ENCODE results near the gene CLNK.

DNA sequence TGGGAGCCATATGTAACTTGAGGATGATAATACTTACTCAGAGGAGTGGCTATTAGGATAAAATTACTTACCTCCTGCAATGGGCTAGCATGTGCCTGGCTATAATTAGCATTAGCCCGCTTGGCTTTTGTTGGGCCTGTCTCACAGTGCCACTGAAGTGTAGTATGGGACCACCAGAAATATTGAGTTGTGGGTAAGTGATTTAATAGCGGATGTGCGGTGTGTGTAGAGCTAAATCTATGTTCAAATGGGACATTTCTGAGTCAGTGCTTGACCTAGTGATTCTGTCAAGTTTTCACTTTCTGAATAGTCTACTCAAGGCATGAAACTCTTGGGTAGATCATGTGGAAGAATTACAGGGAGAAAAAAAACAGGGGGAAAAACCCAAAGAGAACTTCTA, 3.5 kb upstream of the CLNK start:
- no peak for TF ChIP-seq TAF1 (IDR thresholded peaks at IDR 0.05; ENCODE audit: borderline replicate concordance, insufficient read depth, low read length)
- TF ChIP-seq, protein P1, sequence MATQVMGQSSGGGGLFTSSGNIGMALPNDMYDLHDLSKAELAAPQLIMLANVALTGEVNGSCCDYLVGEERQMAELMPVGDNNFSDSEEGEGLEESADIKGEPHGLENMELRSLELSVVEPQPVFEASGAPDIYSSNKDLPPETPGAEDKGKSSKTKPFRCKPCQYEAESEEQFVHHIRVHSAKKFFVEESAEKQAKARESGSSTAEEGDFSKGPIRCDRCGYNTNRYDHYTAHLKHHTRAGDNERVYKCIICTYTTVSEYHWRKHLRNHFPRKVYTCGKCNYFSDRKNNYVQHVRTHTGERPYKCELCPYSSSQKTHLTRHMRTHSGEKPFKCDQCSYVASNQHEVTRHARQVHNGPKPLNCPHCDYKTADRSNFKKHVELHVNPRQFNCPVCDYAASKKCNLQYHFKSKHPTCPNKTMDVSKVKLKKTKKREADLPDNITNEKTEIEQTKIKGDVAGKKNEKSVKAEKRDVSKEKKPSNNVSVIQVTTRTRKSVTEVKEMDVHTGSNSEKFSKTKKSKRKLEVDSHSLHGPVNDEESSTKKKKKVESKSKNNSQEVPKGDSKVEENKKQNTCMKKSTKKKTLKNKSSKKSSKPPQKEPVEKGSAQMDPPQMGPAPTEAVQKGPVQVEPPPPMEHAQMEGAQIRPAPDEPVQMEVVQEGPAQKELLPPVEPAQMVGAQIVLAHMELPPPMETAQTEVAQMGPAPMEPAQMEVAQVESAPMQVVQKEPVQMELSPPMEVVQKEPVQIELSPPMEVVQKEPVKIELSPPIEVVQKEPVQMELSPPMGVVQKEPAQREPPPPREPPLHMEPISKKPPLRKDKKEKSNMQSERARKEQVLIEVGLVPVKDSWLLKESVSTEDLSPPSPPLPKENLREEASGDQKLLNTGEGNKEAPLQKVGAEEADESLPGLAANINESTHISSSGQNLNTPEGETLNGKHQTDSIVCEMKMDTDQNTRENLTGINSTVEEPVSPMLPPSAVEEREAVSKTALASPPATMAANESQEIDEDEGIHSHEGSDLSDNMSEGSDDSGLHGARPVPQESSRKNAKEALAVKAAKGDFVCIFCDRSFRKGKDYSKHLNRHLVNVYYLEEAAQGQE (IDR thresholded peaks at IDR 0.05; ENCODE audit: insufficient read depth in 1 of 2, low read depth in 2 of 2, low read length in 2 of 2): no peak
- TF ChIP-seq POLR2AphosphoS5 (IDR thresholded peaks at IDR 0.05; ENCODE audit: low read depth, low read length): no peak
- TF ChIP-seq SIN3A (IDR thresholded peaks at IDR 0.05; ENCODE audit: borderline replicate concordance, insufficient read depth, low read length): no peak

Data from PFSK-1 (cell line).